Panc1 (cell line): ENCODE measurements around the gene MAN1A1. TPM values are rescaled to one million over a fixed set of nuclear protein-coding genes. Genes with fewer than 3 reads are reported as not detected.

Experiments
- ATAC-seq: fragments of 200-7000 bp; cut with Tn5 transposase; 2 replicates; pipeline ENCODE4 v1.9.1; 2020; ENCODE audit warnings: mild to moderate bottlenecking, moderate library complexity
- BruUV-seq: library from RNA; stranded (reverse); fragments of 400-500 nt; replicated peaks from 2 replicates; lab custom pipeline; 2021; lab: Mats Ljungman, UMichigan
- CTCF ChIA-PET: fragments of 300-600 bp; sonication (Branson Sonifier 250); formaldehyde crosslinking; loops from one replicate; lab custom pipeline; 2022; ENCODE audit warnings: antibody characterized with exemption; lab: Charles Lee
- POLR2A ChIA-PET: fragments of 300-600 bp; sonication (Branson Sonifier 250); formaldehyde crosslinking; loops from one replicate; lab custom pipeline; 2022; ENCODE audit warnings: antibody characterized with exemption; lab: Charles Lee
- DNase-seq: peaks from one replicate; pipeline ENCODE4 v3.0.0-alpha.2; 2010; ENCODE audit warnings: low read depth, low spot score
- H3K27ac ChIP-seq: 2 replicates; pipeline ENCODE4 v1.5.1; 2011; ENCODE audit warnings: mild to moderate bottlenecking, low read length, inconsistent platforms
- H3K27me3 ChIP-seq: fragments of 200-500 bp; sonication (Bioruptor generic); 2 replicates; pipeline ENCODE4 v1.6.0; 2014; ENCODE audit warnings: low read length, inconsistent platforms; ENCODE audit not compliant: control insufficient read depth, insufficient read depth
- H3K36me3 ChIP-seq: fragments of 200-500 bp; sonication (Bioruptor generic); 2 replicates; pipeline ENCODE4 v1.5.1; 2014; ENCODE audit warnings: inconsistent platforms, mild to moderate bottlenecking, low read length, moderate library complexity; ENCODE audit not compliant: control insufficient read depth, insufficient read depth
- H3K4me1 ChIP-seq: 2 replicates; pipeline ENCODE4 v1.5.1; 2011; ENCODE audit warnings: inconsistent platforms, mild to moderate bottlenecking, low read length, moderate library complexity; ENCODE audit not compliant: control insufficient read depth, insufficient read depth
- H3K4me3 ChIP-seq, 2 experiments: 2 replicates each; pipeline ENCODE4 v1.5.1; 2011 to 2012; ENCODE audit warnings: low read depth in 2 of 2, low read length in 2 of 2, mild to moderate bottlenecking in 2 of 2, inconsistent platforms in 1 of 2, moderate library complexity in 1 of 2
- H3K9me3 ChIP-seq: fragments of 200-500 bp; sonication (Bioruptor generic); 2 replicates; pipeline ENCODE4 v1.5.1; 2014; ENCODE audit warnings: low read depth, mild to moderate bottlenecking, inconsistent platforms, low read length, moderate library complexity; ENCODE audit not compliant: control insufficient read depth, insufficient read depth
- POLR2AphosphoS5 ChIP-seq: IDR thresholded peaks from 2 replicates; pipeline ENCODE4 v1.6.1; 2012; ENCODE audit warnings: mild to moderate bottlenecking, low read depth, low read length, moderate library complexity
- SIN3A ChIP-seq: IDR thresholded peaks from 2 replicates; pipeline ENCODE4 v1.6.1; 2012; ENCODE audit warnings: low read depth, mild to moderate bottlenecking, low read length, moderate library complexity, borderline replicate concordance; ENCODE audit not compliant: insufficient read depth
- TCF7L2 ChIP-seq: IDR thresholded peaks from 2 replicates; pipeline ENCODE4 v1.6.1; 2011; ENCODE audit warnings: mild to moderate bottlenecking, low read depth, low read length, inconsistent platforms
- in situ Hi-C: cut with HindIII; loops from 2 replicates; pipeline ENCODE4 v1.10.0; 2016; ENCODE audit warnings: low sequenced_read_pairs, low pct_unique_long_range_greater_than_20kb
- intact Hi-C: fragments of 100-400 bp; cut with micrococcal nuclease; formaldehyde crosslinking; loops from one replicate; pipeline ENCODE4 v1.10.0; 2022; ENCODE audit not compliant: unreplicated experiment
- total RNA-seq: library from RNA; stranded (reverse); gene quantifications from one replicate; pipeline ENCODE4 v1.2.1, GENCODE V29; 2021; ENCODE audit not compliant: unreplicated experiment
- TF ChIP-seq, protein P1 (sequence below): fragments of 450-650 bp; IDR thresholded peaks from 2 replicates; pipeline ENCODE4 v1.5.1; 2017; ENCODE audit warnings: mild to moderate bottlenecking
- TF ChIP-seq, protein P2 (sequence below), 2 experiments: IDR thresholded peaks; 2 replicates each; pipeline ENCODE4 v1.6.1; 2011 to 2012; ENCODE audit warnings: low read depth in 2 of 2, control low read depth in 1 of 2, low read length in 1 of 2, mild to moderate bottlenecking in 1 of 2, moderate library complexity in 1 of 2; ENCODE audit not compliant: insufficient read depth in 1 of 2

MAN1A1 gene
- total RNA-seq, 1 experiment from 2014 or later: 3.2 TPM

DNA sequence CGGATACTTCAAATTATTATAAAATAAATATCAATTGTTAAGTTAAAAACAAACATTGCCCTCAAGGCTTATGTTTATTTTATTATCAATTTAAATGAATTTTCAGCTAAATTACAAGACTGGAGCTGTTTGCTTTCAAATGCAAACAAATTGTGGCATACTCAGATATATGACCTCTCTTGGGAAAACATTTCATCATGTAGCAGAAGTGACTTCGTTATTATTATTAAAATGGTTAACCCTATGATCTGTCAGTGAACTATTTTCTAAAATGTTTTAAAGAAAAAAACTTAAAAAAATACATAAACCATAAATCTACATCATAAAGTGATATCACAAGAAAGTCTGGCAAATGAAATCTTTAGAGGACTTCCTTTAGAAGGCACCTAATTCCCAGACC is 72.5 kb downstream of the MAN1A1 start:
- H3K27me3 ChIP-seq: no peaks in the 10 kb centered on the region
- DNase-seq (no peak), ATAC-seq (no peak)
- TF ChIP-seq SIN3A (no peak), TCF7L2 (no peak)
- in situ Hi-C loops: no loop called here
- ChIA-PET POLR2A (no interaction called here), CTCF (no interaction called here)
- H3K9me3 ChIP-seq: no peaks in the 10 kb centered on the region
- no peaks in the 10 kb centered on the region for H3K36me3 ChIP-seq
- H3K4me1 ChIP-seq: no peaks in the 10 kb centered on the region
- intact Hi-C loops: no loop called here
- no peak overlapping the region for H3K27ac ChIP-seq
- H3K4me3 ChIP-seq: no peak overlapping the region
- no TSS peak for BruUV-seq

DNA sequence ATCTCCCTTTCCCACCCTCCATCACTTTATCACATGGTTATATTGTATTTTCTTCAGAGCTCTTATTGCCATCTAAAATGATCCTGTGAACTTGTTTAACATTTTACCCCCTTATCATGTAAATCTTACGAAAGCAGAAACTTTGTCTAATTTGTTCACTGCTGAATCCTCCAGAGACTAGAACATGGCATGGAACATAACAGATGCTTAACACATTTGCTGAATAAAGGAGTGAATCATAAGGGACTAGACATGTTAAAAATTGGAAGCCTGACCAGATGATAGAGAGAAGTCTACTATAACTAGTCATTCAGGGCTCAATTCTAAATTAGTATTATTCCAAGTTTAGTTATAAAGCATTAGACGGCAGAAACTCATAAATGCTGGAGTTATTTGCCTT is 73.3 kb downstream of the MAN1A1 start:
- intact Hi-C loops: no loop called here
- DNase-seq (no peak), ATAC-seq (no peak)
- no peaks in the 10 kb centered on the region for H3K36me3 ChIP-seq
- in situ Hi-C loops: no loop called here
- no peaks in the 10 kb centered on the region for H3K27me3 ChIP-seq
- no TSS peak for BruUV-seq
- H3K9me3 ChIP-seq: no peaks in the 10 kb centered on the region
- TF ChIP-seq SIN3A (no peak), POLR2AphosphoS5 (no peak), TCF7L2 (no peak)
- TF ChIP-seq, protein P1, sequence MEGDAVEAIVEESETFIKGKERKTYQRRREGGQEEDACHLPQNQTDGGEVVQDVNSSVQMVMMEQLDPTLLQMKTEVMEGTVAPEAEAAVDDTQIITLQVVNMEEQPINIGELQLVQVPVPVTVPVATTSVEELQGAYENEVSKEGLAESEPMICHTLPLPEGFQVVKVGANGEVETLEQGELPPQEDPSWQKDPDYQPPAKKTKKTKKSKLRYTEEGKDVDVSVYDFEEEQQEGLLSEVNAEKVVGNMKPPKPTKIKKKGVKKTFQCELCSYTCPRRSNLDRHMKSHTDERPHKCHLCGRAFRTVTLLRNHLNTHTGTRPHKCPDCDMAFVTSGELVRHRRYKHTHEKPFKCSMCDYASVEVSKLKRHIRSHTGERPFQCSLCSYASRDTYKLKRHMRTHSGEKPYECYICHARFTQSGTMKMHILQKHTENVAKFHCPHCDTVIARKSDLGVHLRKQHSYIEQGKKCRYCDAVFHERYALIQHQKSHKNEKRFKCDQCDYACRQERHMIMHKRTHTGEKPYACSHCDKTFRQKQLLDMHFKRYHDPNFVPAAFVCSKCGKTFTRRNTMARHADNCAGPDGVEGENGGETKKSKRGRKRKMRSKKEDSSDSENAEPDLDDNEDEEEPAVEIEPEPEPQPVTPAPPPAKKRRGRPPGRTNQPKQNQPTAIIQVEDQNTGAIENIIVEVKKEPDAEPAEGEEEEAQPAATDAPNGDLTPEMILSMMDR: no peak
- TF ChIP-seq, protein P2, sequence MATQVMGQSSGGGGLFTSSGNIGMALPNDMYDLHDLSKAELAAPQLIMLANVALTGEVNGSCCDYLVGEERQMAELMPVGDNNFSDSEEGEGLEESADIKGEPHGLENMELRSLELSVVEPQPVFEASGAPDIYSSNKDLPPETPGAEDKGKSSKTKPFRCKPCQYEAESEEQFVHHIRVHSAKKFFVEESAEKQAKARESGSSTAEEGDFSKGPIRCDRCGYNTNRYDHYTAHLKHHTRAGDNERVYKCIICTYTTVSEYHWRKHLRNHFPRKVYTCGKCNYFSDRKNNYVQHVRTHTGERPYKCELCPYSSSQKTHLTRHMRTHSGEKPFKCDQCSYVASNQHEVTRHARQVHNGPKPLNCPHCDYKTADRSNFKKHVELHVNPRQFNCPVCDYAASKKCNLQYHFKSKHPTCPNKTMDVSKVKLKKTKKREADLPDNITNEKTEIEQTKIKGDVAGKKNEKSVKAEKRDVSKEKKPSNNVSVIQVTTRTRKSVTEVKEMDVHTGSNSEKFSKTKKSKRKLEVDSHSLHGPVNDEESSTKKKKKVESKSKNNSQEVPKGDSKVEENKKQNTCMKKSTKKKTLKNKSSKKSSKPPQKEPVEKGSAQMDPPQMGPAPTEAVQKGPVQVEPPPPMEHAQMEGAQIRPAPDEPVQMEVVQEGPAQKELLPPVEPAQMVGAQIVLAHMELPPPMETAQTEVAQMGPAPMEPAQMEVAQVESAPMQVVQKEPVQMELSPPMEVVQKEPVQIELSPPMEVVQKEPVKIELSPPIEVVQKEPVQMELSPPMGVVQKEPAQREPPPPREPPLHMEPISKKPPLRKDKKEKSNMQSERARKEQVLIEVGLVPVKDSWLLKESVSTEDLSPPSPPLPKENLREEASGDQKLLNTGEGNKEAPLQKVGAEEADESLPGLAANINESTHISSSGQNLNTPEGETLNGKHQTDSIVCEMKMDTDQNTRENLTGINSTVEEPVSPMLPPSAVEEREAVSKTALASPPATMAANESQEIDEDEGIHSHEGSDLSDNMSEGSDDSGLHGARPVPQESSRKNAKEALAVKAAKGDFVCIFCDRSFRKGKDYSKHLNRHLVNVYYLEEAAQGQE (IDR thresholded peaks at IDR 0.05; ENCODE audit: insufficient read depth in 1 of 2, low read depth in 2 of 2, low read length in 1 of 2): no peak
- no peaks in the 10 kb centered on the region for H3K4me1 ChIP-seq
- CTCF ChIA-PET: no interaction called here
- no peak overlapping the region for H3K4me3 ChIP-seq
- H3K27ac ChIP-seq: no peak overlapping the region
- POLR2A ChIA-PET: no interaction called here

DNA sequence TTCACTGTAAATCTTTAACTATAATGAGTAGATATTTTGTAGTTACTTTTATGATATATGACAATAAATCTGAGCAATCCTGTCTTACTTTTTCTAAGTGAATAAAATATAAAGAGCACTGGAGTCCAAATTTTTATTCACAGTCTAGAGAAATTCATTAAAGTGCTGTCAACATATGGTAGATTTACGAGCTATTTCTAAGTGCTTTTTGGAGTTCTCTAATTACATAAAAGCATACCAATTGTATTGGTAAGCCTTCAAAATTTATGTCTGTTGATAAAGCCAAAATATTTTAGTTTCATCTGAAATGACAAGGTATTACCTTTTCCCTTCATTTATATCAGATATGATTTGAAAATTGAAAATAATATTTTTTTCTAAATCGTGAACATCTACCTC is 75.4 kb downstream of the MAN1A1 start:
- H3K36me3 ChIP-seq: no peaks in the 10 kb centered on the region
- no peak overlapping the region for H3K4me3 ChIP-seq
- peaks cover 7% of the 10 kb centered on the region; the same call in 1 of the 2 replicates for H3K9me3 ChIP-seq
- DNase-seq: no peak
- no peak for TF ChIP-seq TCF7L2
- TF ChIP-seq POLR2AphosphoS5: no peak
- TF ChIP-seq SIN3A: no peak
- TF ChIP-seq, protein P1: no peak
- TF ChIP-seq, protein P2 (IDR thresholded peaks at IDR 0.05; ENCODE audit: insufficient read depth in 1 of 2, low read depth in 2 of 2, low read length in 1 of 2): no peak
- ChIA-PET CTCF (no interaction called here), POLR2A (no interaction called here)
- intact Hi-C loops: no loop called here
- H3K27ac ChIP-seq: no peak overlapping the region
- no TSS peak for BruUV-seq
- in situ Hi-C loops: no loop called here
- H3K4me1 ChIP-seq: no peaks in the 10 kb centered on the region
- H3K27me3 ChIP-seq: no peaks in the 10 kb centered on the region
- no peak for ATAC-seq
